HG03342 (cell line): ENCODE measurements around the gene TIMP2.
"Not testable (repeated sequence)": the region's sequence is repeated elsewhere in the genome, so short reads cannot be mapped to it uniquely, and the experiment has no call there.

Experiments
- ATAC-seq: cut with Tn5 transposase; IDR thresholded peaks from one replicate; pipeline ENCODE4 v1.9.1; 2021; ENCODE audit warnings: mild to moderate bottlenecking, moderate library complexity; ENCODE audit not compliant: unreplicated experiment

The TIMP2 gene

GRCh38 chr17:78892062-78892456, 33.1 kb downstream of the TIMP2 start:
- no peak for ATAC-seq

GRCh38 chr17:78891406-78892061, 33.7 kb downstream of the TIMP2 start:
- no peak for ATAC-seq

GRCh38 chr17:78890498-78890897, 34.7 kb downstream of the TIMP2 start:
- ATAC-seq: no peak

GRCh38 chr17:78890096-78890495, 35.1 kb downstream of the TIMP2 start:
- ATAC-seq: not testable (repeated sequence)

- peak; percentile 44 for ATAC-seq
Measured at GRCh38 chr17:78889531-78889930, 35.7 kb downstream of the TIMP2 start.

GRCh38 chr17:78888941-78889518, 36.2 kb downstream of the TIMP2 start:
- ATAC-seq: no peak

GRCh38 chr17:78886954-78887353, 38.2 kb downstream of the TIMP2 start:
- no peak for ATAC-seq

- ATAC-seq: no peak
Measured at GRCh38 chr17:78885956-78886355, 39.2 kb downstream of the TIMP2 start.

GRCh38 chr17:78884876-78885667, 40.1 kb downstream of the TIMP2 start:
- ATAC-seq: no peak

- ATAC-seq: no peak
Measured at GRCh38 chr17:78884148-78884825, 40.9 kb downstream of the TIMP2 start.

GRCh38 chr17:78883533-78884131, 41.6 kb downstream of the TIMP2 start:
- ATAC-seq: no peak

GRCh38 chr17:78883089-78883532, 42.1 kb downstream of the TIMP2 start:
- no peak for ATAC-seq

GRCh38 chr17:78882540-78883088, 42.6 kb downstream of the TIMP2 start:
- ATAC-seq: no peak

- no peak for ATAC-seq
Measured at GRCh38 chr17:78879635-78880186, 45.5 kb downstream of the TIMP2 start.

- no peak for ATAC-seq
Measured at GRCh38 chr17:78878871-78879527, 46.2 kb downstream of the TIMP2 start.

- ATAC-seq: no peak
Measured at GRCh38 chr17:78878261-78878660, 46.9 kb downstream of the TIMP2 start.

- not testable (repeated sequence) for ATAC-seq
Measured at GRCh38 chr17:78876954-78877517, 48.2 kb downstream of the TIMP2 start.

GRCh38 chr17:78876094-78876597, 49.0 kb downstream of the TIMP2 start:
- ATAC-seq: no peak

GRCh38 chr17:78875363-78876093, 49.7 kb downstream of the TIMP2 start:
- ATAC-seq: no peak
